Hindlimb muscle (tissue), 1 donor: ENCODE results near the gene MYB. TPM values are rescaled to one million over a fixed set of nuclear protein-coding genes. Genes with fewer than 3 reads are reported as not detected.

Experiments
- DNase-seq: peaks from one replicate; pipeline ENCODE4 v3.0.0-alpha.2; 2013
- polyA plus RNA-seq: library from polyadenylated mRNA; unstranded; fragments of 120-200 nt; gene quantifications from one replicate; pipeline ENCODE4 v1.2.1, GENCODE V29; 2013; ENCODE audit not compliant: insufficient read length

MYB gene
- polyA plus RNA-seq, 1 donor, result 1.3 TPM

DNA sequence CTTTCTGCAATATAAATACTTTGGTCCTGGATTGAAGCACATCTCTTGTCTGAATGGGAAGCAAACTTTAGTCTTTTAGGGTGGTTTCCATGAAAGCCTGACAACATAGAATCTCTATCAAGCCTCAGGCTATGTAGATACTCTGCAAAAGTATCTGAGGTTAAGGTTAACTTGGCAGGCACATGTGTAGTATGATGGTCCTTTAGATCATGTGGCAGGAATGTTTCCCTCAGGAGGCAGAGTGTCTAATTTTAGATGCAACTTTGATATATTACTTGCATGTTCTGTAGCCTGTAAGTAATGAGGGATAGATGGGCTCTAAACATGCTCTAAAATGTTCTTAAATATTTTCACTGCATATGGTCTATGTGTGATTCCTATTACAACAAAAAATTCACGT is 8.2 kb downstream of the MYB start:
- DNase-seq, result no peak

GRCh38 chr6:135191508-135192255 is 10.6 kb downstream of the MYB start:
- no peak for DNase-seq

DNA sequence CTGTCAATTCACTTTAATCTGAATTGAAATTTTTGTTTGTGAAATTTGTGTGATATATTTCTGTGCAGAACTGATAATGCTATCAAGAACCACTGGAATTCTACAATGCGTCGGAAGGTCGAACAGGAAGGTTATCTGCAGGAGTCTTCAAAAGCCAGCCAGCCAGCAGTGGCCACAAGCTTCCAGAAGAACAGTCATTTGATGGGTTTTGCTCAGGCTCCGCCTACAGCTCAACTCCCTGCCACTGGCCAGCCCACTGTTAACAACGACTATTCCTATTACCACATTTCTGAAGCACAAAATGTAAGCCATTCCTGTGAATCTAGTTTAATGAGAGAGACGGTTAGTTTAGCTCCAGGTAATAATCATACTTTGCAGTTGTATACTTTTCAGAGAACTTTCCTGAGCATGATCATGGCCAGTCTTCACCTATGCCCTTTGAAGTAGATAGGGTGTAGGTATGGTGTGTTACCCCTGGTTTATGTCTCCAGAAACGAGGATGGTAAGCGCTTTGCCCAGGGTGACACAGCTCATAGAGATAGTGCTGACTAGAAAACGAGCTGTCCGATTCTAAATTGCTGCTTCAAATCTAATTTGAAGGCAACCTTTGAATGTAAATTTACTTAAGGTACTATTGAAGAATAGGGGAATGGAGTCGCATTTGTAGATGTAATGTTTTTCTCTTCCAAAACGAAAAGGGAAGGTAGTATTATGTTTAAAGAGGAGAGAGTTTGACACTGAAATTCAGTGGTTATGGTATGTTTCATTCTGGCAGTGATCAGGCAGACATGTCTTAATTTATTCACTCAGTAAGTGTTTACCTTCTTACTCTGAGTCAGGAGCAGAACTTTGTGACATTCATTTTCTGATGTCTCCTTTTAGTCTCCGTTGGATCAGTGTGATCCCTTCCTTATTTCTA is 11.4 kb downstream of the MYB start:
- DNase-seq, result no peak

DNA sequence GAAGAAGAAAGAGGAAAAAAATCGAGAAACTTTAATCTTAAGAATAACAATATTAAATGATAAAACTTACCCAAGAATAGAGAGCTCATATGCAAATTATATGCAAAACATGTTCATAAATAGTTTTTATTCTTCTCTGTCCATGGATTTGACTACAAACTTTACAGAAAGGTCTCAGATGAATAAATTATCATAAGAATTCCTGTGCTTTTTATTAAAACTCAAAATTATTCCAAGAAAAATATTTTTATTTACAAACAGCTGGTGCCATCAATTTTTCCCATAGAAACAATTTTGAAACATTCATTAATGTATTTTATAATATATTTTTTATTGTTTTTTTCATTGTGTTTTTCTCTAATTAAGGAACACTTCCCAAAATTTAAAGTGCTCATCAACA is 12.1 kb downstream of the MYB start:
- DNase-seq, result no peak

DNA sequence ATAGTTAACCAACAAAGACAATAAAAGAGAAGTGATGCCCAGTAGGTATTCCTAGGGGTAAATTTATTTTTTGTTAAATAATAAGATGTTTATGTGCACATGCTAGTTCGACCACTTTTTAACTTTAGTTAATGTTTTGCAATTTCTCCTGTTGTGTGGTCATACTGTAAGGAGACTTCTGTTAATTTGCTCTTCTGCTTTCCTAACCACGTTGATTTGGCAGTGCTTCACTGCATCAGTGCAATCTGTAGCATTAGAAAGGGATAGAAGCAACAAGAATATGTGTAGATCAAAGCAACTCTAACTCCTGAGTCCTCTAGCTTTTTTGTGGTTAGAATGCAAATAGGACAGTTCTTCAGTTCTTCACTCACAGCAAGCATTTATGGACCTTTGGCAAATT is 13.9 kb downstream of the MYB start:
- DNase-seq, result no peak

DNA sequence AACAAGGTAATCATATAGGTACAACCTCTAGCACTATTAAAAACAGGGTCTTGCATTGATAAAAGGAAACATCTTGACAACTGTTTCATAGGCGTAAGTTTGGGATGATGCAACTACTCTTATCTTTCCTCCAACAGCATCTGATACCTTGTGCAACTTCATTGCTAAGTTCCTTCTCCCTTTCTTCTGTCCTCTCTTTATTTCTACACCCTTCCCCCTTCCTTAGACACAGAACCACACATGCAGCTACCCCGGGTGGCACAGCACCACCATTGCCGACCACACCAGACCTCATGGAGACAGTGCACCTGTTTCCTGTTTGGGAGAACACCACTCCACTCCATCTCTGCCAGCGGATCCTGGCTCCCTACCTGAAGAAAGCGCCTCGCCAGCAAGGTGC is 14.4 kb downstream of the MYB start:
- DNase-seq, result no peak

DNA sequence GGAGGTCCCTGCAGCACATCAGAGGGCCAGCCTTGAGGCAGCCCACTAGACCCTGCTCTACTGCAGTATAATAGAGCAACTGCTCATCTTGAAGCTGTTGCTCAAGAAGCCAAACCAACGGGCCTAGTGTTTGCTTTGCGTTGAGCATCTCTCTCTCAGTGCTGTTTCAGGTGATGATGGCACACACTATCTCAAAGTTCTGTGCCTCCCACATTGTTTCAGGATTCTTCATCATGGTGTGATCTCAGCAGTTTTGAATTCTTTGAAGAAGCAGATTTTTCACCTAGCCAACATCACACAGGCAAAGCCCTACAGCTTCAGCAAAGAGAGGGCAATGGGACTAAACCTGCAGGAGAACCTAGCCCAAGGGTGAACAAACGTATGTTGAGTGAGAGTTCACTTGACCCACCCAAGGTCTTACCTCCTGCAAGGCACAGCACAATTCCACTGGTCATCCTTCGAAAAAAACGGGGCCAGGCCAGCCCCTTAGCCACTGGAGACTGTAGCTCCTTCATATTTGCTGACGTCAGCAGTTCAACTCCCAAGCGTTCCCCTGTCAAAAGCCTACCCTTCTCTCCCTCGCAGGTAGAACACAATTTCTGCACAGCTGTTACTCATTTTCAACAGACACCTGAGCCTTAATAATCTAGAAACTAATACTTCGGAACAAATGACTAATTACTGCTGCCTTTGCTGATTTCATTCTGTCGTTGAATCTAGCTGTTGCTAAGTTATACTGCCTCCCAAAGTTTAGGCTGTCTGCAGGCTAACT is 15.8 kb downstream of the MYB start:
- no peak for DNase-seq

GRCh38 chr6:135202836-135203235 is 21.7 kb downstream of the MYB start:
- no peak for DNase-seq

GRCh38 chr6:135204951-135205350 is 23.8 kb downstream of the MYB start:
- DNase-seq, result no peak

- no peak for DNase-seq
These were observed 28.7 kb downstream of the MYB start for GRCh38 chr6:135209803-135210202.

DNA sequence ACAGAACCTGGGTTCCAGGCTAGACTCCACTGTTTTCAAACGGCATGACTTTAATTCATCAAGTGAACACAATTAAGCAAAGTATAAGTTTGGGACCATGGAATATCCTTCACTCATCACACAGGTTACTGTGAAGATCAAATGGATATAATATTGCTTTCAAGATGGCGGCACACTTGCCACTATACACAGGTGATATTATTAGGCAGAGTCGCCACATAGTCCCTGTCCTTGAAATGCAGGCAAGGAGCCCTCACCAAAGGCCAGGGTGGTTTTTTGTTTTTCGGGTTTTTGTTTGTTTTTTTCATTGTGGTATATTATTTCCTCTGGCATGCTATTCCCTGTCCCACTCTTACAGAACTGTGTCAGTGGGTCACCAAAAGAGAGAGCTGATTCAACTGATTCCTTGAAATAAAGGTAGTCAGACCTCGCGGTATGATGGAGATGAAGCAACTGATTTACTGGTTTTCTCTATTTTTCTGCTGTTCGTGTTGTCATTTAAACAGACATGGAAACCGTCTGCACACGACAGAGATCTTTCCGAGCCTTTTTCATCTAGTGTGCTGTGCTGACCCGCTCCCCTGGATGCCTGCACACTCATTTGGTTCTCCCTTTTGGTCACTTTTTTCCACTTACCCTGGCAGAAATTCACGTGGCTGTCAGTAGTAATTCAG is 29.7 kb downstream of the MYB start:
- DNase-seq, result no peak

DNA sequence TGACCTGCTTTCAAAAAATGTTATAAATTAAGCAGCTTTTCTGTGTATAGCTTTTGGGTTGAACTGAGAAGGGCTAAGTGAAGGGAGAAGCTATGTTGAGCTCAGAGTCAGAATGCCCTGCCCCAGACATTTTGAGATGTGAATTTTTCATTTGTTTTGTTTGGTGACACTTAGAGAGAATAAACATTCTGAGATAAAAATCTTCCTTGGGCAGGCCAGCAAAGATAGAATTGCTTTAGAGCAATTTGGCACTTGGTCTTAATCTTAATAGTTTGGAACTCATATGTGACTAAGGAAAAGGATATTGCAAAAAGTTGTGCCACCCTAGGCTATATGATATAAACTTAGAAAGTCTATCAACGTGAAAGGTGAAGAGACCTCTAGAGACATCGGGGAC is 30.2 kb downstream of the MYB start:
- no peak for DNase-seq

- no peak for DNase-seq
These were observed 31.1 kb downstream of the MYB start for GRCh38 chr6:135212020-135212806.

GRCh38 chr6:135212935-135213334 is 31.8 kb downstream of the MYB start:
- DNase-seq, result no peak

- DNase-seq, result no peak
These were observed 32.5 kb downstream of the MYB start for GRCh38 chr6:135213616-135214015.

DNA sequence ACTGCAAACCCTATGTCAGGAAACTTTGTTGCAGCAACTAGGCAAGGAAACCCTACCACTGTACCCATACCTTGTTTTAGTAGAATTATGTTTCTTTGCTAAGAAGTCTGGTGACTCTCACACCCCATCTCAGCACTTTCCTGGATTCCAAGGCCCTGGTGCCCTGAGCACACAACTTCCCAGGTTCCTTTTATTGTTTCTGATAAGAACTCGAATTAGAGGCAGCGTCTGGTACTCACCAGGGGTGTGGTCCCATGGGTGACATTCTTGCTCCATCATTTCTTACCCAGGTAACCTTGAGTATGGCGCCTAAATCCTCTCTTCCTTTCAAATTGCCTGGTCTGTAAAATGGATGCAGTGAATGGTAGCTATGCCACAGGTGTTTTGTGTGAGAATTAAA is 34.1 kb downstream of the MYB start:
- DNase-seq, result no peak

DNA sequence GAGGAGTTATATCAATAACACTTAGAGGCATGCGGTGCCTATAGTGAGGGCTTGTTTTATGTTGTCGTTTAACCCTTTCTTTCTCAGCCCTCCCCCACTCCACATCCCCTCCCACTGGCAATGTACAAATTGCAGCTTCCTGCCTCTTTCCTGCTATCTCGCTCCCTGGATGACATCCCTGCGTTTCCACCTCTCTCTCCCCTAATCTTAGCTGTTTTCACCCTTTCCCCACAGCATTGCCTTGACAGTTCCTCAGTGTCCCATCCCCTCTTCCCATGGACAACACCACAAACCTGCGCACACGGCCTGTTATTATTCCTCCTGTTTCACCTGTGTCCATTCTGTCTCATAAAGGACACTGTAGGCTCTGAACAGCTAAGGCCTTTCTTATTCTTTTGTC is 34.5 kb downstream of the MYB start:
- DNase-seq, result no peak

- no peak for DNase-seq
These were observed 36.6 kb downstream of the MYB start for GRCh38 chr6:135217663-135218062.

- no peak for DNase-seq
These were observed 38.2 kb downstream of the MYB start for GRCh38 chr6:135219346-135219745.

DNA sequence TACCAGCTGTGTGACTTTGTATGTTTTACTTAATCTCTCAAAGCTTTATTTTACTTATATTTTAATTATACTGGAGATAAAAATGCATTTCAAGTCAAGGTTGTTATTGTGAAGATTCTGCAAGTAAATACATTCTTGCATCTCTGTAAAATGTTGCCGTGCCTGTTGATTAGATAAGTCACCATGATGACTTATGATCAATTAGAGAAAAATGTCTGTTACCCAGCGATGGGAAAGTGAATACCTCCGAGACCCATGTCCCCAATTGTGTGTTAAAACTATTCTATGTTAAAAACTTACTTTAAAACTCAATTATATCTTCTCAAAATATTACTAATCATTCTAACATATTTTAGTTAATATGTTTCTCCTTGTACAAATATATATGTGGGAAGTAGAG is 39.9 kb downstream of the MYB start:
- DNase-seq, result no peak

DNA sequence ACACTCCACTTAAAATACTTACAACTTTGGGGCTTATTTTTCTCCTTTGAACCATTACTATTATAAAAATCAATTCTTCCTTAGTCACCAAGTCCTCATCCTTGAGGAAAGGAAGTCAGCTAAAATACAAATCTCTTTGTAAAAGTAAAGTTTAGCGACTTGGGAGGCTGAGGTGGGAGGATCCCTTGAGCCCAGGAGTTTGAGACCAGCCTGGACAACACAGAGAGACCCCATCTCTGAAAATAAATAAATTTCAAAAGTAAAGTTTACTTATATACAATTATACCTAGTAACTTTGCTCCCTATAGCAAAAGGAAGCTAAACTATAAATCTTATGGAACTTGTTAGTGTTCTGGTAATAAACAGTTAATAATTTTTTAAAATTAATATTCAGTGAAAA is 40.4 kb downstream of the MYB start:
- DNase-seq, result no peak

- no peak for DNase-seq
These were observed 41.5 kb downstream of the MYB start for GRCh38 chr6:135222623-135223022.
